Measurements from ENCODE around the gene PCBP3.

Gene PCBP3

DNA sequence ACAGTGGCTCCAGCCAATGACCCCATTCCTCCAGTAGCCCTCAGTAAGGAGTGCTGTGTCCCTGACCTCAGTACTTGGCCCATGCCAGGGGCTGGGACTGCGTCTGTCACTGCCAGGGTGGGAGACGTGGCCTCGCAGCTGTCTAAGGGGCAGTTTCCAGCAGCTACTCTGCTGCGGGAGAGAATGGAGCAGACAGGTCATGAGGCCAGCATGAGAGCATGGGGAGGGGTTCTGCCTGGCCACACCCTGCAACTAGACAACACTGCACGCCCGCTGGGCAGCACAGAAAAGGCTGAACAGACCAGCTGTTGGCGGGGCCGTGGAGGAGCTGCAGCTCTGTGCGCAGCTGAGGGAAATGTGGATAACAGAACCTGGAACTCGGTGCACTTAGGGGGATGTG lies 246.4 kb downstream of the PCBP3 start:
- no peak for DNase-seq (ENCODE audit: low read depth)
- TF ChIP-seq, protein P1, sequence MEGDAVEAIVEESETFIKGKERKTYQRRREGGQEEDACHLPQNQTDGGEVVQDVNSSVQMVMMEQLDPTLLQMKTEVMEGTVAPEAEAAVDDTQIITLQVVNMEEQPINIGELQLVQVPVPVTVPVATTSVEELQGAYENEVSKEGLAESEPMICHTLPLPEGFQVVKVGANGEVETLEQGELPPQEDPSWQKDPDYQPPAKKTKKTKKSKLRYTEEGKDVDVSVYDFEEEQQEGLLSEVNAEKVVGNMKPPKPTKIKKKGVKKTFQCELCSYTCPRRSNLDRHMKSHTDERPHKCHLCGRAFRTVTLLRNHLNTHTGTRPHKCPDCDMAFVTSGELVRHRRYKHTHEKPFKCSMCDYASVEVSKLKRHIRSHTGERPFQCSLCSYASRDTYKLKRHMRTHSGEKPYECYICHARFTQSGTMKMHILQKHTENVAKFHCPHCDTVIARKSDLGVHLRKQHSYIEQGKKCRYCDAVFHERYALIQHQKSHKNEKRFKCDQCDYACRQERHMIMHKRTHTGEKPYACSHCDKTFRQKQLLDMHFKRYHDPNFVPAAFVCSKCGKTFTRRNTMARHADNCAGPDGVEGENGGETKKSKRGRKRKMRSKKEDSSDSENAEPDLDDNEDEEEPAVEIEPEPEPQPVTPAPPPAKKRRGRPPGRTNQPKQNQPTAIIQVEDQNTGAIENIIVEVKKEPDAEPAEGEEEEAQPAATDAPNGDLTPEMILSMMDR (IDR thresholded peaks at IDR 0.05; ENCODE audit: low read length, missing control alignments) = no peak
- no peak overlapping the region for H3K4me3 ChIP-seq (replicated peaks; ENCODE audit: low read depth, low read length)

GRCh38 chr21:45891388-45892155 lies 248.0 kb downstream of the PCBP3 start:
- no peak for DNase-seq (ENCODE audit: low read depth)
- H3K4me3 ChIP-seq (replicated peaks; ENCODE audit: low read depth, low read length) = no peak overlapping the region
- TF ChIP-seq, protein P1 (IDR thresholded peaks at IDR 0.05; ENCODE audit: low read length, missing control alignments) = no peak

- H3K4me3 ChIP-seq (replicated peaks; ENCODE audit: low read depth, low read length) = no peak overlapping the region
- TF ChIP-seq, protein P1 (IDR thresholded peaks at IDR 0.05; ENCODE audit: low read length, missing control alignments) = no peak
- no peak for DNase-seq (ENCODE audit: low read depth)
Observed at GRCh38 chr21:45892156-45892915, 248.8 kb downstream of the PCBP3 start.

- H3K4me3 ChIP-seq (replicated peaks; ENCODE audit: low read depth, low read length) = no peak overlapping the region
- no peak for DNase-seq (ENCODE audit: low read depth)
- TF ChIP-seq, protein P1 (IDR thresholded peaks at IDR 0.05; ENCODE audit: low read length, missing control alignments) = no peak
Observed at GRCh38 chr21:45892916-45893739, 249.6 kb downstream of the PCBP3 start.

- no peak for DNase-seq (ENCODE audit: low read depth)
- H3K4me3 ChIP-seq (replicated peaks; ENCODE audit: low read depth, low read length) = no peak overlapping the region
- TF ChIP-seq, protein P1 (IDR thresholded peaks at IDR 0.05; ENCODE audit: low read length, missing control alignments) = no peak
Observed at GRCh38 chr21:45893740-45894449, 250.4 kb downstream of the PCBP3 start.

DNA sequence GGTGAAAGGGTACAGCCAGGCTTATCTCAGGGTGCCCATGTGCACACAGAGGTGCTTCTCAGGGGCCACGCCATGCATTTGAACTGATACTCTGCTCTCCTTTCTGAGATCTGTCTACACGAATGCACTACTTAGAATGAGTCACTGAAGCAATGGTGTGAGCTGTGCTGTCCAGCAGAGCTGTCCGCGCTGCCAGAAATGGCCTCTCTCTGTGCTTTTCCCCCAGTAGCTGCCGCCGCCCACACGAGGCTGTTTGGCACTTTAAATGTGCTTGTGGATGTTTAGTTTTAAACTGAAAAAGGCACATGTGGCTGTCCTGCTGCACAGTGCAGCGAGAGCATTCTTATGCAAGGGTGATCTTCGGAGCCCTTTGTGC lies 250.9 kb downstream of the PCBP3 start:
- TF ChIP-seq, protein P1 (IDR thresholded peaks at IDR 0.05; ENCODE audit: low read length, missing control alignments) = no peak
- no peak overlapping the region for H3K4me3 ChIP-seq (replicated peaks; ENCODE audit: low read depth, low read length)
- peak; percentile 74 for DNase-seq (ENCODE audit: low read depth)
